ENCODE data around the gene TMEFF1.
"Not testable (repeated sequence)": the region's sequence is repeated elsewhere in the genome, so short reads cannot be mapped to it uniquely, and the experiment has no call there.

TMEFF1 gene, protein sequence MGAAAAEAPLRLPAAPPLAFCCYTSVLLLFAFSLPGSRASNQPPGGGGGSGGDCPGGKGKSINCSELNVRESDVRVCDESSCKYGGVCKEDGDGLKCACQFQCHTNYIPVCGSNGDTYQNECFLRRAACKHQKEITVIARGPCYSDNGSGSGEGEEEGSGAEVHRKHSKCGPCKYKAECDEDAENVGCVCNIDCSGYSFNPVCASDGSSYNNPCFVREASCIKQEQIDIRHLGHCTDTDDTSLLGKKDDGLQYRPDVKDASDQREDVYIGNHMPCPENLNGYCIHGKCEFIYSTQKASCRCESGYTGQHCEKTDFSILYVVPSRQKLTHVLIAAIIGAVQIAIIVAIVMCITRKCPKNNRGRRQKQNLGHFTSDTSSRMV

DNA sequence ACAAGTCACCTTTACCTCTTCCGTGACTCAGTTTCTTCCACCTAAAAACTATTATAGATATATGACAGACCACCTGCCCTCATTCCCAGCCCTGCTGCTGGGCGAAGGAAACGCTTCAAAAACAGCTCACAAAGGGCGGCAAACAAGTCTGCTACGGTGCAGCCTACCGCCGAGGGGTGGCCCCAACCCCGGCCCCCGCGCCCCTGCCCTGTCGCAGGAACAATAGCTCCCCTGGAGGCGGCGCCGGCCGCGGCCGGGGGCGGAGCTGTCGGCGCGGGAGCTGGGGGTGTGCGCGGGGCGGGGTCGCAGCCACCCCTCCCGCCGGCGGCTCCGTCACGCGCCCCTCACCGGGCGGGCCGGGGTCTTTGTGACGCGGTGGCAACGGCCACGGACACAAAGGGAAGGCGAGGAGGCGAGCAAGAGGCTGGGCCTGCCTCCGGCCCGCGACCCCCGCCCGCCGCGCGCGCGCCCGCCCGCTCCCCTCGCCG is at the start of gene TMEFF1:
Gene TMEFF1 (plus strand): TSS at position 362 of the 488 bp plus-strand sequence. CDS start 396 bp downstream, outside the sequence.
- peak; percentile 16 to 47 for DNase-seq (ENCODE audit: low read depth in 2 of 2)

DNA sequence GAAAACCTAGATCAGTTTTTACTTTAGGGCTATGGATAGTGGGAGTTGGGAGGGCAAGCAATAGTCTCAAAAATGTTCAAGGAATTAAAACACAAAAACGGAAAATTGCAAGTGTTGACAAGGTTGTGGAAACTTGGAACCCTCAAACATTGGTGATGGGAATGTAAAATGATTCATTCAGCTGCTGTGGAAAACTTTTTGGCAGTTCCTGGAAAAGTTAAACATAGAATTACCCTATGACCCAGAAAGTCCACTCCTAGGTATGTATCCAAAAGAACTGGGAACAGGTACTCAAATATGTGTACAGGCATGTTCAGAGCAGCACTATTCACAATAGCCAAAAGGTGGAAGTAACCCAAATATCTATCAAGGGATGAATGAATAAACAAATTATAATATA is 47.2 kb upstream of the TMEFF1 start:
- no peak for DNase-seq (ENCODE audit: low read depth in 2 of 2)

DNA sequence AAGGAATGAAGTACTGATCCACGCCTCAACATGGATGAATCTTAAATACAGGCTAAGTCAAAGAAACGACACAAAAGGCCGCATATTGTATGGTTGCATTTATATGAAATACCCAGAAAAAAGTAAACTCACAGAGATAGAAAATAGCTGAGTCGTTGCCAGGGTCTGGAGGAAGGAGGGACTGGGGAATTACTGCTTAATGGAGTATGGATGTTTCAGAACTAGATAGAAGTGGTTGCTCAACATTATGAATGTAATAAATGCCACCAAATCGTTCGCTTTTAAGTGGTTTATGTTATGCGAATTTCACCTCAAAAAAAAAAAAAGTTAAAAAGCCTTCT is 46.8 kb upstream of the TMEFF1 start:
- no peak for DNase-seq (ENCODE audit: low read depth in 2 of 2)

DNA sequence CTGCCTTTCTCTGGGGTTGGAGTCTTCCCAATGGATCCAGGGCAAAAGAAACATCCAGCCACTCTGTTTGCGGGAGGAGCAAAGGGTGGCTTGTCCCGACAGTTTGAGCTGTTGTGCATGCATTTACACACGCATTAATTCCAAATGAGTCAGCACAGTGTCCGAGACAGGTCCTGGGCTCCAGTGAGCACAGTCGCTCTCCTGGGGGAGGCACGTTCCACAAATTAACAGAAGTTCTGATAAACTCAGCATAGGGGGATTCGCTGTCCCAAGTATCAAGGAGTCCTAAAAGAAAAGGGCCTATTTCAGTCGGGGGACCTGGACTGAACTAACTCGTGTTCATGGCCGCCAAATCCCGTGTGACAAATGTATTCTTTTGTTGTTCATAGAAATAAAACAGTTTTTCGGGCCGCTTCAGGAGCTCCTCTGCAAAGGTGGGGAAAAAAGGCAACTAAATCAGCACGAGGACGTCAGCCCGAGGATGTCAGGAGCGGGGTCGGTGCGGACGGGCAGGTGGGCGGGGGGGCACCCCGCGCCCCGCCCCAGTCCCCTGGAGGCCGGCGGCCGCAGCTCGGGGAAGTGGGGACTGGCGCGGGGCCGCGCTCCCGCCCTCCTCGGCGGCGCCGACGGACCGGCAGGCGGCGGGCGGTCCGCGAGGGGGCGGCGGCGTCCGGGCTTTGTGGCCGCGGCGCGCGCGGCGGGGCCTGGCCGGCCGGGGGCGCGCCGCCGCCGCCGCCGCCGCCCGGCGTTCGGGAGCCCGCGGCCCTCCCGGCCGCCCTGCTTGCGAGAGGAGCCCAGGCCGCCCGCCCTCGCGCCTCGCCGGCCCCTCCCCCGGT is 46.2 kb upstream of the TMEFF1 start, which contains the start of gene MSANTD3:
Gene MSANTD3 (plus strand): TSS at position 614 of the 836 bp plus-strand sequence. CDS start 14,796 bp downstream, outside the sequence.
- peak; percentile 2 to 32 for DNase-seq (ENCODE audit: low read depth in 2 of 2)

DNA sequence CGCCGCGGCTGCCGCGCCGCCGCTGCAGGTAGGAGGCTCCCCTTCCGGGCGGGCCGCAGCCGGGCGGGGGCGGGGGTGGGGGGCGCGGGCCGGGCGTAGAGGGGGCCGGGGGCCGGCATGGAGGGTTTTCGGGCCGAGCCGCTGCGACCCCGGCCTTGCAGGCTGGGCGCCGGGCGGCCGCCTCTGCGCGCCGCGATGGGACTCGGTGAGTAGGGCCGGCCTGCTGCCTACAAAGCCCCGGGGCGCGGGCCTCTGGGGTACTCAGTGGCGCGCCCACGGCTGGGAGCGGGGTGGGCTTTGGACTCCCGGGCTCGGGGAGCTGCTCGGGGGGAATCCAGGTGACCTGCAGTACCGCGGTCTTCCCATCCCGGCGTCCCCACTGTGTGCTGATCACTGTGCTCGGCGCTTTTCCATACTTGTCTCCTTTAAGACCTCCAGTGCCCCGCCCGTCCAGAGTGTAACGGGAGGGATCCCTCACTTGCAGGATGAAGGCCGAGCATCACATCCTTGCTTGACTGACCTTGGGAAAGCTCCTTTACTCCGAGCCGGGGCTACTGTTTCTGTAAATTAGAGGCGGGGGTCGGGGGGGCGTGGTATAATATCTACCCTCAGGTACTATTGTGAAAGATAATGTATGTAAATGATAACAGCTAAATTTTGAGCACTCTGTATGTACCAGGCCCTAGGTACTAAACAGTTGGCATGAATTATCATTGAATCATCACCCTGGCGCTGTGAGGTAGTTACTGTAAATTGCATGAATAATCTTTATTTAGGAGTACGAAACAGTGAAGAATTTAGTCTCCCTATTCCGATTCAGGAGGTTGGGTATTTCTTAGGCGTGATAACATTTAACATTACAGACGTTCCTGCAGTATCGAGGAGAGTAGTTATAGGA is 45.3 kb upstream of the TMEFF1 start:
- peak; percentile 1 to 2 for DNase-seq (ENCODE audit: low read depth in 2 of 2)

DNA sequence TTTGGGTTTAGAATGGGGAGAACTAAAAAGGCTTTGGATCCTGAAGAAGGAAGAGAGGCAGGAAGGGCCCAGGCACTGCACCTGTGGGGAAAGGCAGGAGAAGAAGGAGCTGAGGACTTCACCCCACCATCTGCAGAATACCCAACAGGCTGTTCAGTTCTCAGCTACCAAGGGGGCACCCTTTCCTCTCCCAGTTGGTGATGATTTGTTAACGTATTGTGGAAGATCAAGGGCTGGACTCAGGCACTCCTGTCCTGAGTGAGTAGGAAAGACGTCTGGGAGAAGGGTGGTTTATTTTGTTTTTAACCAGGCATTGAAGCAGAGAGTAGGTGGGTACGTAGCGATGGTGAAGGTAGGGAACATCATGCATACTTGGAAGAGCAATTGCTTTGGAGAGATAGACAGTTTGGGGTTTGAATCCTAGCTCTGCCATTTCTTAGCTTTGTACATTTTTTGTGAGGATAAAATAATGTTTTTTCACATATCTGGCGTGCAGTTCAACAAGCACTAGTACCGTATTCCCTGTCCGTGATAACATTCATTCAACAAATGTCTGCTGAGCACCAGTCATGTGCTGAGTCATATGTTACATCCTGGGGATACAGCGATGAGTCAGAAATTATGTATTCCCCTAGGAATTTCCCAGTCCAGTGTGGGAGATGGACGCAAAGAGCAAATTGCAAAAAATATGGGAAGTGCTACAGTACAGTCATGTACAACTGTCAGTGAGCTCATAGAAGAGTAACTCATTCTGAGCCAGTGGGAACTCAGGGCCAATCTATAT is 43.9 kb upstream of the TMEFF1 start:
- no peak for DNase-seq (ENCODE audit: low read depth in 2 of 2)

DNA sequence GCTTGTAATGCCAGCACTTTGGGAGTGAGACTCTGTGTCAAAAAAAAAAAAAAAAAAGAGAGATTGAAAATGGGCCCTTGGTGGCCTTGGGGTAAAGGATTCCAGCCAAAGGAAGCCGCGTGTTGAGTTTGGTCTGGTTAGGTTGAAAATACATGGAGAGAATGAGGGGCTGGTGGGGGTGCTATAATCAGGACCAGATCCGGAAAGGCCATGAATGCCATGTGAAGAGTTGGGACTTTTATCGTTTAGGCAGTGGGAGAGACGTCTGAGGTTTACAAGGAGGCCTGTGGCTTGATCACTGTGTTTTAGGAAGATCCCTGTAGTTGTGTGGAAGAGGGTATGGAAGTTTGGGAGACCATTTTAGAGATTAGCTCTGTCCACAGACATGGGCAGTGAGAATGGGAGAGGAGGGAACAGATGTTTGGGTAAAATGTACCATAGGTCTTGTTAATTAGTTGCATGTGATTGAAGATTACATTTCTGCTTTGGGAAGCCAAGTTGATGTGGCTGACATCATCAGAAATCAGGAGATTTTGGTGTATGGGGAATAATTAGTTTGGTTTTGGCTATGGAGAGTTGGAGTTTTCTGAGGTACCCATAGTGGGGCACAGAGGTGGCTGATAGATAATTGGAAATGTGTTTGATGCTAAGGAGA is 42.5 kb upstream of the TMEFF1 start:
- no peak for DNase-seq (ENCODE audit: low read depth in 2 of 2)

DNA sequence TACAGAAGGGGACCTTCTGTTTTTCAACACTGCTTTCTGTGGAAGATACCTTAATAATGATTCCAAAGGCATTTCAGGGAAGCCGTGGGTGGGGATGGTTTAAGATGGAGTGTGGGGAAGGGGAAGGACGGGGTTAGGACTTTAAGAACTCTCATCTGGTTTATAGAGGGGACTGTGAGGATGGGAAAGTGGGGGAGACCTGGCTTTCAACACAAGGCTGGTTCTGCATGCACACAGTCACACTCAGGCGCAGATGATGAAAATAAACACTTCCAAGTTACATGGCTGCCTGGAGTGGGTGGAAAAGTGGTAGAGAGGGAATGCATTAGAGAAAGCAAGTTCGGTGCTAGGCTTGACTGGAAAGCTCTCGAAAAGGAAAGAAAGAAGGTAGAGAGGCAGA is 41.1 kb upstream of the TMEFF1 start:
- DNase-seq (ENCODE audit: low read depth in 2 of 2), result no peak

DNA sequence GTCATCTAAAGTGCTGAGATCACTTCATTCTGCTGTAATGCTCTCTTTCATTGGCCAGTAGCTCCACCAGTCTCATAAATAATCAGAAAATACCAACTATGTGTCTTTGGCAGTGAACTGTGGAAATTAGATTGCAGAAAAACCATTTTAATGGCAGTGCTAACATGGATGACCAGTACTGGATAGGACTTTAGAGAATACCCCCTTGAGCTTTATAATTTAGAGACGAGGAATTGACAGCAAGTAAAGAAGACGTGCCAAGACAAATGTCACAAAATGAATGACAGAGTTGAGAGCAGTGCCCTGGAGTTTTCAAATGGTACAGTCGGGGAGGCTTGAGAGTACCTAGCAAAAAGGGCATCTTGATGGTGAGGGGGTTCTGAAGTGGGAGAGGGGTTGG is 40.2 kb upstream of the TMEFF1 start:
- no peak for DNase-seq (ENCODE audit: low read depth in 2 of 2)

DNA sequence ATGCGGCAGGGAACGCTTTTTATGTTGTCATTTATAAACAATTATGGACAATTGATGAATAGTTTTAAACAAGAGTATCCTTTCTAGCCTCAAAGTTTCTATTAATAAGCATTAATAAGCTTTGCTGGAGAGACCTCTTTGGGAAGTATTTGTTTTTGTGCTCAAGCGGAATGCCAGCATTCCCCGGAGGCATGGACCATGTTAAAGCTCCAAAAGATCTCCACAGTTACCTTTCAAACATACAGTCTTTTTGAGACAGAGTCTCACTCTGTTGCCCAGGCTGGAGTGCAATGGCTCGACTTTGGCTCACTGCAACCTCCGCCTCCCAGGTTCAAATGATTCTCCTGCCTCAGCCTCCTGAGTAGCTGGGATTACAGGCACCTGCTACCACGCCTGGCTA is 36.4 kb upstream of the TMEFF1 start:
- DNase-seq (ENCODE audit: low read depth in 2 of 2), result no peak

DNA sequence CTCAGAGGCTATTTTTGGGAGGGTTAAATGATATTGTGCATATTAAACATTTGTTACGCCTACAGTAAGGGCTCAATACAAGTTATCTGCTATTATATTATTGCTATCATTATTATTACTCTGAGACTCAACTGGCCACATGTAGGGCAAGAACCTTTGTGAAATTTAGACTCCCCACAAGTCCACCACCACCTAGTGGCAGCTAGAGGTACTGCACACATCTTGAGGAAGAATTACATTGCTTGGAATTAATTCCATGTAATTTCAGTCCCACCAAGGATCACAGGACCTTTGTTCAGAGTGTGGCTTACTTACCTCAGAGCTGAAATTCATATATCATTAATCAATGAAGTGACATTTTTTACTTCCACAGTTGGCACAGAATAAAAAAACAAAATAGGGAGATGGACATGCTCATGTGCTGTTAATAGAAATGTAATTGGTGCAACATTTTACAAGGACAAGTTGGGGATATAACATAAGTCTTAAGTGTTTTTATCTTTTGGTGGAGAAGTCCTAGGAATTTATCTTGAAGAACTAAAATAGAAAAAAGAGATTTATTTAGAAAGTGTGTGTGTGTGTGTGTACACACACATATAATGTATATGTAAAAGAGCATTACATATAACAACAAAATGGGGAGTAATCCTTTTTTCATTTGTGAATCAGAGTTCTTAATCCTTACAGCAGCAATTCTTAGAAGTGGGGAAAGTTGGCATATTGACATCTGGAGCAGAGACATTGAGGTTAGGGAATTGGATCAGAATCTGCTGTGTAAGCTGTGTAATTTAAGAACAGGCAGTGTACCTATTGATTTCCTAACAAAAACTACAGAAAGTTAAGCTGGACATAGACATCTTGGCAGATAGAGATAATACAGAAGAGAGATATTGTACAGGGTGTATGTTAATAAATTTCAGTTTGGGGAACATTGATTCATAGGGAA is 34.8 kb upstream of the TMEFF1 start:
- DNase-seq (ENCODE audit: low read depth in 2 of 2), result peak; percentile 22 to 57

DNA sequence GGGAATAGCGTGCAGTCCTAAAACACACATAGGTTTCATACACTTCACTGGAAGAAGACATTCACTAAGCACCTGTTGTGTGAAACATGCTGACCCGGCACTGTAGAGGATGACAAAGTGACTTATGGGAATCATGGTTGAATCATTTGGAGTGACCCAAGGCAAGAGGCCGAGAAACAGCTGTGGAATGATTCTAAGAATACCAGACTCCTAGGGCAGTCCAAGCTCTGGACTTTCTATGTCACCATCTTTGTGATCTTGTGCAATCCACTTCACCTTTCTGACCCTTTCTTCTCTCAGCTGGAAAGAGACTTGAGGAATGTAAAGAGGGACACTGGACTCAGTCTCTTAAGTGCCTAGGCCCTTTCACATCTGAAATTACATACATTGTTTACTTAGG is 32.9 kb upstream of the TMEFF1 start:
- DNase-seq (ENCODE audit: low read depth in 2 of 2), result no peak

DNA sequence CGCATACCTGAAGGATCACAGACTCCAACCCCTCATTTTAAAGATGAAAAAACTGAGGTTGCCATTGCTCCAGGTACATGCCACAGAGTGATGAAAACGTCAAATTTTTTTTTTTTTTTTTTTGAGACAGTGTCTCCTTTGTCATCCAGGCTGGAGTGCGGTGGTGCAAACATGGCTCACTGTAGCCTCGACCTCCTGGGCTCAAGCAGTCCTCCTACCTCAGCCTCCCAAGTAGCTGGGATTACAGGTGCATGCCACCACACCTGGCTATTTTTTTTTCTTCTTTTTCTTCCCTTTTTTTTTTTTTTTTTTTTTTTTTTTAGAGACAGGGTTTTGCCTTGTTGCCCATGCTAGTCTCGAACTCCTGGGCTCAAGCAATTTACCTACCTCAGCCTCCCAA is 32.5 kb upstream of the TMEFF1 start:
- DNase-seq (ENCODE audit: low read depth in 2 of 2), result not testable (repeated sequence)

DNA sequence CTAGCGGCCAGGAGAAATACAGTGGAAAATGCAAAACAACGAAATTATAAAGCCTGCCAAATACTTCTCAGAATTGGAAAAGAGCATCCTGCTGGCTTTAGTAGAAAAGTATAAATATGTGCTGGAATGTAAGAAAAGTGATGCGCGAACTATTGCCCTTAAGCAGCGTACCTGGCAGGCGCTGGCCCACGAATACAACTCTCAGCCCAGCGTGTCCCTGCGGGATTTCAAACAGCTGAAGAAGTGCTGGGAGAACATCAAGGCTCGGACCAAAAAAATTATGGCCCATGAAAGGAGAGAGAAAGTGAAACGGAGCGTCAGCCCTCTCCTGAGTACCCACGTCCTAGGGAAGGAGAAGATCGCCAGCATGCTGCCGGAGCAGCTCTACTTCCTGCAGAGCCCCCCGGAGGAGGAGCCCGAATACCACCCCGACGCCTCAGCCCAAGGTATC is 31.0 kb upstream of the TMEFF1 start:
- DNase-seq (ENCODE audit: low read depth in 2 of 2), result no peak

DNA sequence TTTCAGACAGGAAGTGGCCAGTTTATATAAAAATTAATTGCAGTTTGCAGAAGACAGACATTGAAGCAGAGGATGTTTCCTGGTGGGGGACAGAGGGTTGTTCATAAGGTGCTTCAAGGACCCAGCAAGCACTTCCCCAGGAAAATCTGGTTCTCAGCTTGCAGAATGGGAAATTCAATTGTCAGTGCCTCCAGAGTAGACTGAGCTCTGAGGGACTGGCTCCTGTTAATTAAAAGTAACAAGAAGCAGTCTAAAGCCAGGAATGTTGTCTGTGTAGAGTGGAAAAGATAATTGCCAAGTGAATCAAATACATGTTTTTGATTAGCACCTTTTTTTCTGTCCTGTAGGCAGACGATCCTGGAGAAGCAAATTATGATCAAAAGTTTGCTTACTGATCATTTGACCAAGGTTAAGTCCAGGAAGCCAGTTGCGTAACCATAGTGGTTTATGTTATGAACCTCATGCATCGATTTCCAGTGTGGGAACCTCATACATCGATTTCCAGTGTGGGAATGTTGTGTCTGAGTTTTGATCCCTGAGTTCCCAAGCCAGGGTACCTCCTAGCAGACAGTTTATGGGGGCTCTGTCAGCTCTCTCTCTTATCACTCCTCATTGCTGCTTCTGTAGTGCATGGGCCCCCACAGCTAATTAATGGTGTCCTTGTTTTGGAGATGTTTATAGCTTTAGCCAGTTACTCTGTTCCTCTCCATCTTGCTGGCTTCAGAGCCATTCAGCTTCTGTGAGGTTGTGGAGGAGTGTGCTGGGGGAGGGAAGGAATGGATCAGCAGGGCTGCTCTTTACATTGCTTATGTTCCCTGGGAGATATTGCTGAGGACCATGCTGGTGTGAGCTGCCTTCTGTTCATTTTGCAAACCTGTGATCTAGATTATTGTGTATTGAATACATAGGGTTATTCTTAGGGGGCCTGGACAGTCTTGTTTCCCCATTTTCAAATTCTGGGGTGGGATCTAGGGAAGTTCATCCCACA is 28.9 kb upstream of the TMEFF1 start:
- no peak for DNase-seq (ENCODE audit: low read depth in 2 of 2)

DNA sequence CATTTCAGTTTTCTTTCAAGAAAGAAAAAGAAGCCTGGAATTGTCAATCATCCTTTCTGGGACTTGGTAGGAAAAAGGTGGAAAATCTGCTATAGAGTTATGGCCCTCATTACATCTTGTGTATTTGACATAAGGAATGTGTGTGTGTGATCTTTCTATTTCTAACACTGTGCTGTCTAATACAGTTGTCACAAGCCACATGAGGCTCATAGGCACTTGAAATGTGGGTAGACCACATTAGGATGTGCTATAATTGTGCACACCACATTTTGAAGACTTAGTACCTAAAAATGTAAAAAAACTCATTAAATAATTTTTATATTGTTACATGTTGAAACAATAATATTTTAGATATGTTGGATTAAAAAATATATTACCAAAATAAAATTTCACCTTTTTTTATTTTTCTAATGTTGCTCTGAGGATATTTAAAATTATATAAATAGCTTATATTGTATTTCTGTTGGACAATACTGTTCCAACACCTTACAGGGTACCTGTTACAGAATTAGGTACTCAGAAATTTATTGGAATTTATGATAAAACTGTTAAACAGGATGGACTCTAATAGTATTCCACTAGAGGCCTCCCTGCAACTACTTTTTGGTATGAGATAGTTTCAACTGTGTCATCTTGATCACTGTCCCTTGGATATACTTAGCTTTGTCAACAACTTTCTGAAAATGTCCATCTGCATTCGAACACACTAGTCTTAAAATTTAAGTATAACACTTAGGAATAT is 27.6 kb upstream of the TMEFF1 start:
- DNase-seq (ENCODE audit: low read depth in 2 of 2), result no peak

DNA sequence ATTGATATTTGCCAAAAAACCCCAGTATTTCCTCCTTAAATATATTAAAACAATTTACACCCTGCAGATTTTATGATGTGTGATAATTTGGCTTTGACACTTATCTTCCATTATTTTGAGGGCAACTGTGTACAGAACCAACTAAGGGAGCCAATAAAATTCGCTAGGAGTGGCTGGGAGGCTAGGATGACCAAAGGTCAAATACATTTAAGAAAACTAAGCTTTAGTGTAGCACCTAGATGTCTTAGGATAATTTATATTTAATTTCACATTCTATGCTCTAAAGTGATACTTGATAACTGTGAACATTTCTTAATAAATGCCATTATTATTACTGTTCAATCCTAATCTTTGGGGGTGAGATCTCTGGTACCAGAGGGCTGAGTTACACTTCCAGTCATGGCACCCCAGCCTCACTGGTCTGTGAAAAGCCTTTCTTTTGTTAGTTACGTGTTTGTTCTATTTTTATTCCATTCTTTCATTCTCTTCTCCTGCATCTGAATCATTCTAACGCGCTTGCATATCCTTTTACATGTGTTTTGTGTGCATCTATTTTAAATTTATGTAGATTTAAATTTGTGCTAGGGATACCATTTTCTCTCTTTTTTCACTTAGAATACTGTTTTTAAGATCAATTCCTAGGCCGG is 26.9 kb upstream of the TMEFF1 start:
- no peak for DNase-seq (ENCODE audit: low read depth in 2 of 2)
